GM19025 (cell line): Measurements from ENCODE around the gene CLCN4.

Source experiments
- ATAC-seq: cut with Tn5 transposase; IDR thresholded peaks from one replicate; pipeline ENCODE4 v1.9.1; 2021; ENCODE audit warnings: mild to moderate bottlenecking, low read depth, moderate library complexity; ENCODE audit not compliant: unreplicated experiment

The CLCN4 gene

DNA sequence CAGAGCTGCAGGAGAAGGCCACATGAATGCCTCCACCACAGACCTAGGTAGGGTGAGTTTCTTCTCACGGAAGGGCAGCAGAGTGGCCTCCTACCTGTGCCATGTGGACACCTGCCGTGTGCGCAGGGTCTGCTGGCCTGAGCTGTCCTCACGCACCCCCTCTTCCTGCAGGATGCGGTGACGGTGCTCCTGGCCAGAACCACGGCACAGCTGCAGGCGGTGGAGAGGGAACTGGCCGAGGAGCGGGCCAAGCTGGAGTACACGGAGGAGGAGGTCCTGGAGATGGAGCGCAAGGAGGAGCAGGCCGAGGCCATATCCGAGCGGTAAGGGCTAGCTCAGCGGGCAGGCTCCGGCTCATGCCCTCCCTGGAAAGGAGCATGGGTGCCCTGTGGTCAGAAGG lies 28.4 kb upstream of the CLCN4 start:
- ATAC-seq, result no peak

DNA sequence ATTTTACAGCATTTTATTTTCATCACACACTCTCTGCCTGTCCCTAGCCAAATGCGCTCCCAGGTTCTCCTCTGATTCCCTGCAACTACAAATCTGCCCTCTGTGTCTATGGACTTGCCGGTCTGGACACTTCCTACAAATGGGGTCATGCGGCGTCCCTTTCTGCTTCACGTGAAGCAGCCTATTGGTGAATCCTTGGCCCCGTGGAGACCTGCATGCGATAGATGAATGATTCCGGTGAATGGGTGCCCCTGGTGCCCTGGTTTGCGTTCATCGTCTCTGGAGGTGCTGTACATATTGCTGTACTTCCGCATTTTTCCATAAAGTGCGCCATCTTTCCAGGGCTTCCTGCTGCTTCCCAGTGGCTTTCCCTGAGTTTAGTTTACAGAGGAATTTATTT lies 27.5 kb upstream of the CLCN4 start:
- ATAC-seq, result no peak

DNA sequence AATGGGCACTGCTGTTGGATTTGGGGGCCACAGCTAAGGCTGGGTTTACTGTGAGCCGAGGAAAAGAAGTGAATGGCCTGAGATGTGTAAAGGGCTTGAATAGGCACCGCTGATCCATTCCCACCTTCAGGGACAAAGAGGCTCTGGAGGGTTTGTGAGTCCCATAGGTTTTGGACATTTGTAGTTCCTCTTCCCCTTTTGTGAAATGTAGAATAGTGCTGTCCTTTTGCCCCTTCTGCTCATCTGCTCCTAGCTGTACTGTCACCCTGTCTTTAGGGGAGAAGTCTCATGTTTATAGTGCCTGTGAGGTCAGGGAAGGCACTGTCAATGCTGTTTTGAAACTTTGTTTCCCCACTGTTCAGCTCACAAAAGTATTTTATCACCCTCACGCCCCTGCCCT lies 26.4 kb upstream of the CLCN4 start:
- ATAC-seq, result no peak

DNA sequence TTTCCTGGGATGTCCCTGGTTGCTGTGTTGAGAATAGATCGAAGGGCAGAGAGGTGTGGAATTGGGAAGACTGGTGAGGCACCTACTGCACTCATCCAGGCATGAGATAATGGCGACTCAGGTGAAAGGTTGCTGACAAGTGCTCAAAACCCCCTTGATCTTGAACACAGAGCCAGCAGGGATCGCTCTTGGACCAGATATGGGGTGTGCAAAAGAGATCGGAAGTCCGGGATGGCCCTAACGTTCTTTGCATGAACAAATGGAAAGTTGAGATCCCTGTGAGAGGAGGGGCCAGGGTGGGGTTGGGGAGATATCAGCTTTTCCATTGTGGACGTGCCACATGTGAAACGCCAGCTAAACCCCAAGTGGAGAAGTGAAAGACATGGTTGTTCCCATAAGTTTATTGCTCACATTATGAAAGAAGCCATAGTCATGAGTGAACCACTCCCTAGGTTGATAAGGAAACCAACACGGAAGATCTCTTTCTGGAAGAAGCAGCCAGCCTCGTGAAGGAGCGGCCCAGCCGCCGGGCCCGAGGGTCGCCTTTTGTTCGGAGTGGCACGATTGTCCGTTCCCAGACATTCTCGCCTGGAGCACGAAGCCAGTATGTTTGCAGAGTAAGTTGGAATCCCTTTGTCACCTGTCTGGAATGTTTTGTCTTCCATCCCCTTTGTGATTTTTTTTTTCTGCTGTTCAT lies 22.6 kb upstream of the CLCN4 start:
- ATAC-seq, result no peak

DNA sequence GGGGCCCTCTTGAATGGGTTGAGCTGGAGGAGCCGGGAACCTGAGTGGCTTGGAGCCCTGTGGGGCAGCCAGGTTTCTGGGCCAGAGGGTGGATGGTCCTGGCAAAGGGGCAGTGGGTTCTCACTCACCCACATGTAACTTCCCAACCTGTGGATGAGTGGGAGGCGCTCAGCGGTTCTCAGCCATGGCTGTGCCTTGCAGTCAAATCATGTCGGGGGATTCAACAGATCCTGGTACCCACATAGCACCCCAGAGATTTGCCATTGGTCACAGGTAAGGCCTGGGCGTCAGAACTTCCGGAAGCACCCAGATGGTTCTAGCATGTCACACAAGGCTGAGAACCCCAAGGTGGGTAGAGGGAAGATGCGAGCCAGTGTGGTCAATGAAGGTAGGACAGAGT lies 21.9 kb upstream of the CLCN4 start:
- ATAC-seq, result no peak

- ATAC-seq, result no peak
Measured at GRCh38 chrX:10135561-10136399, 21.0 kb upstream of the CLCN4 start.

DNA sequence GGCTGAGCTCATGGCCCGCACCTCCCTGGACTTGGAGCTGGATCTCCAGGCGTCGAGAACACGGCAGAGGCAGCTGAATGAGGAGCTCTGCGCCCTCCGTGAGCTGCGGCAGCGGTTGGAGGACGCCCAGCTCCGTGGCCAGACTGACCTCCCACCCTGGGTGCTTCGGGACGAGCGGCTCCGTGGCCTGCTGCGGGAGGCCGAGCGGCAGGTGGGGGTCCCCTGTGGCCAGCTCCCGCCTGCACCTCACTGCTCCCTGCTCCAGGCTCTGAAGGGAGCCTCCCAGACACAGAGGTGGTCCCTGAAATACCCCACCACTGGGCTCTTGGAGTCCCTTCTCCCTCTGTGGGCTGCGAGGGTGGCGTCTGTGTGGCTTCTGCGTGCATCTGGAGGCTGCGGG lies 18.0 kb upstream of the CLCN4 start:
- ATAC-seq, result no peak

DNA sequence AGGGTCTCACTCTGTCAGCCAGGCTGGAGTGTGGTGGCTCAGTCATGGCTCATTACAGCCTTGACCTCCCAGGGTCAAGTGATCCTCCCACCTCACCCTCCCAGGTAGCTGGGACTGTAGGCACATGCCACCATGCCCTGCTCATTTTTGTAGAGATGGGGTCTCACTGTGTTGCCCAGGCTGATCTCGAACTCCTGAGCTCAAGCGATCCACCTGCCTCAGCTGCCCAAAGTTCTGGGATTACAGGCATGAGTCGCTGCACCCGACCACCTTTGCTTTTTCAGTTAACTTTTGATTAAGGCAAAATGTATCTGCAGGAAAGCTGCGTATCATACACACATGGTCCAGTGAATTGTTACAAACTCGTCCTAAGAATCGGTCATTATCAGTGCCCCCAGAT lies 16.5 kb upstream of the CLCN4 start:
- no peak for ATAC-seq

DNA sequence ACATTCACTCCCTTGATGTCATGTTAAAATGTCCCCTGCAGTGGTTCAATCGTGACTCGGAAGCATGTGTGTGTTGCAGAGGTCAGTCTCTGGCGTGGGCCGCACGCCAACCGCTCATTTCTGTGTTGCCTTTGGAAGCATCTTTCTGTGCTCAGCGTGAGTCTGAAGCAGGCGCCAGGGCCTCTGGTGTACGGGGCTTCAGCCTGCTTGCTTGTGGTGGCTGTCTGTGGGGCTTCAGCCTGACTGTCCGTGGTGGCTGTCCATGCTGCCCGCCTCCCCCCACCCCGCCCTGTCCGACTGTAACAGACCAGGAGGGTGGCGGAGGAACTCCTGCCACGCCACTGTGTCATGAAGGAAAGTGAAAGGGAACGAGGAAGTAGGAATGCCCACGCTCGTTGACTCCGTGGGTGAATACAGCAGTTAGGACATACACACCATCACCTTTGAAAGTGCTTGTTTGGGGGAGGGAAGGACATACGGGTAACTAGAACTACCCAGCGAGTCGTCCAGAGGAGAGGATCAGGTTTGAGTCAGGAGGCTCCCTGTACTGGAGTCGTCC lies 14.7 kb upstream of the CLCN4 start:
- ATAC-seq, result no peak

GRCh38 chrX:10143071-10143983 lies 13.4 kb upstream of the CLCN4 start:
- no peak for ATAC-seq

GRCh38 chrX:10146346-10146745 lies 10.4 kb upstream of the CLCN4 start:
- ATAC-seq, result no peak

DNA sequence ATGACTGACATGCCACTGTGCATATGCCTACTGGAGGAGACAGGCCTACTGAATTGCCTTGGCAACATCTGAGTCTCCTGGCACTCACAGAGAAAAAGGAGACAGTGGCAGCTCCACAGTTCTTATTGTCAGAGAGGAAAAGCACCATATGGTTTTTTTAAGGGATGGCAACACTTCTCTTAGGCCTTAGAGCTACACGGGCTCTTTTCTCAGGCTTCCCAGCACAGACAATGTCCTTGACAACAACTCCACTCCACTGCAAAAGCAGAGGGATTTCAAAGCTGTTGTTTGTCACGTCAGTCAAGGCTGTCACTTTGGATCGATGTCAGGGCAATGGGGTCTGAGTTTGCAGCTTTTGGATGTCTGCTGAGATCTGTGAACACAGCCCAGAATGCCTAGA lies 4.7 kb upstream of the CLCN4 start:
- no peak for ATAC-seq

- ATAC-seq, result no peak
Measured at GRCh38 chrX:10155137-10155536, 1.6 kb upstream of the CLCN4 start.

DNA sequence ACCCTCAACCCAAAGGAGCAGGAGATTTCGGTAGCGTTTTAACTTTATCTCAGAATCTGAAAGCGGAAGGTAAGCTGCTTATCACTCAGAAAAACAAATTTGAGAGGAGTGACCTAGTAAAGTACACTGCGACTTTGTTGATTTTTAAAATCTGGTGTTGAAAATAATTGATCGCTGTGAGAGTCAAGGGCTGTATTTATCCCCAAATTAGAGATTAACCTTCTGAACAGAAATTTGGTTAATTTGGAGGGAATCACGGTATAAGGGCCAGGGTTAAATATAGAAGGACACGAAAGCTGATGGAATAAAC lies 212 bp downstream of the CLCN4 start:
- ATAC-seq, result no peak

DNA sequence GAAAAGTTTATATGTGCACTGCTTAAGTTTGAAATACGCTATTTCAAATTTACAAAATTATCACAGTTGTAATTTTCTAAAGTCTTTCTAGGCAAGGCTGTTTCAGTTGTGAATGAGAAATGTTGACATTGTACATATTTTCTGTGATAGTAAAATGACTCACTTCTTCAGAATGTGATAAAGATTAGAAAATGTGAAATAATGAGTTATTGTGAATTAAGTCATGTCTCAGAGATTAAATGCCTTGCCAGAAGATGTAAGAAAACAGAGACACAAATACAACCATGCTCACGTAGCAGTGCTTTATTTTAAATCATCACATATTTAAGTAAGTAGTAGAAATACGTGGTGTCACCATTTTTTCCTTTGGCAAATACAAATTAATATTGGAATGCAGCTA lies 768 bp downstream of the CLCN4 start:
- ATAC-seq, result no peak

GRCh38 chrX:10158279-10159144 lies 1.7 kb downstream of the CLCN4 start:
- ATAC-seq, result no peak

DNA sequence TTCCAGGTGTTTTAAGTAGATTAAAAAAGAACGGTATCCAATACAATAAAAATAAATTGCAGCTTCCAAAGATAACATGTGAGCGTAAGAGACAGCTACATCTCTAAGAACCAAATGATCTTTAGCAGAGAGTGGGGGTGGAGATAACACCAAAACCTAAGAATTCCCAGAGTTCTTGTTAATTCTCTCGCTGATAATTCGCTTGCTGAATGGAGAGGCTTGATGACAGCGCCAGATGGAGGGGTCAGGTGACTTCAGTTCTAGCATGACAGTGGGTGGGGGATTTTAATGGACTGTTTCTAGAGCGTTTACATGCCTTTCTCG lies 2.3 kb downstream of the CLCN4 start:
- no peak for ATAC-seq

- no peak for ATAC-seq
Measured at GRCh38 chrX:10160211-10160610, 3.4 kb downstream of the CLCN4 start.

- no peak for ATAC-seq
Measured at GRCh38 chrX:10163031-10163430, 6.3 kb downstream of the CLCN4 start.

GRCh38 chrX:10164879-10165278 lies 8.1 kb downstream of the CLCN4 start:
- ATAC-seq, result no peak
